Stimulated activated CD8-positive, alpha-beta memory T cell treated with anti-CD3 and anti-CD28 coated beads, Interleukin-2, amount 100 ng/mL, for 48 hours (primary cell): Measurements from ENCODE around the gene EMX1.

Experiments used
- DNase-seq, 2 donors: peaks; one replicate each; pipeline ENCODE4 v3.0.0-alpha.2; 2020; ENCODE audit warnings: low read depth in 2 of 2

The EMX1 gene

GRCh38 chr2:72917138-72917876 lies at the start of gene EMX1:
Gene EMX1, plus strand, starts transcription at chr2:72917519. Its CDS starts 334 bp downstream, at chr2:72917853.
- peak in 1 of 2 donors; percentile 40 for DNase-seq

GRCh38 chr2:72871060-72871459 lies 46.3 kb upstream of the EMX1 start:
- DNase-seq: no peak

GRCh38 chr2:72871880-72872279 lies 45.4 kb upstream of the EMX1 start:
- no peak for DNase-seq

GRCh38 chr2:72883356-72883962 lies 33.9 kb upstream of the EMX1 start:
- no peak for DNase-seq

- no peak for DNase-seq
Measured at GRCh38 chr2:72886505-72887031, 30.8 kb upstream of the EMX1 start.

GRCh38 chr2:72887032-72887739 lies 30.1 kb upstream of the EMX1 start, which contains the start of gene SPR:
Gene SPR, plus strand, starts transcription at chr2:72887408. Its CDS starts 25 bp downstream, at chr2:72887433.
- DNase-seq: peak; percentile 59 to 71

- DNase-seq: peak; percentile 48
Measured at GRCh38 chr2:72887740-72888437, 29.4 kb upstream of the EMX1 start.

- DNase-seq: no peak
Measured at GRCh38 chr2:72888438-72889202, 28.7 kb upstream of the EMX1 start.

GRCh38 chr2:72889991-72890390 lies 27.3 kb upstream of the EMX1 start:
- no peak for DNase-seq

- no peak for DNase-seq
Measured at GRCh38 chr2:72891091-72891818, 26.1 kb upstream of the EMX1 start.

GRCh38 chr2:72892506-72893173 lies 24.7 kb upstream of the EMX1 start:
- peak; percentile 34 to 40 for DNase-seq

- peak in 1 of 2 donors; percentile 37 for DNase-seq
Measured at GRCh38 chr2:72893594-72894319, 23.6 kb upstream of the EMX1 start.

GRCh38 chr2:72894514-72894913 lies 22.8 kb upstream of the EMX1 start:
- no peak for DNase-seq

GRCh38 chr2:72895154-72895553 lies 22.2 kb upstream of the EMX1 start:
- no peak for DNase-seq

- DNase-seq: no peak
Measured at GRCh38 chr2:72895759-72896281, 21.5 kb upstream of the EMX1 start.

- no peak for DNase-seq
Measured at GRCh38 chr2:72896446-72896845, 20.9 kb upstream of the EMX1 start.

- DNase-seq: no peak
Measured at GRCh38 chr2:72897785-72898584, 19.3 kb upstream of the EMX1 start.

GRCh38 chr2:72898585-72898906 lies 18.8 kb upstream of the EMX1 start:
- DNase-seq: no peak
